Endometrial microvascular endothelial cells (primary cell): ENCODE measurements around the gene SNTG2. TPM values are rescaled to one million over a fixed set of nuclear protein-coding genes. Genes with fewer than 3 reads are reported as not detected.

Source experiments
- in situ Hi-C: cut with HindIII; loops from 2 replicates; pipeline ENCODE4 v1.10.0; 2017; ENCODE audit warnings: low sequenced_read_pairs, low pct_unique_long_range_greater_than_20kb; ENCODE audit errors: inconsistent ontology term
- total RNA-seq: library from RNA; depleted of rRNA; stranded (reverse); fragments of >200 nt; gene quantifications from one replicate; pipeline ENCODE4 v1.2.3, GENCODE V29; 2015; ENCODE audit errors: inconsistent ontology term

SNTG2 gene
- total RNA-seq, 1 donor from 2014 or later: not detected

GRCh38 chr2:979069-979928 lies 28.6 kb downstream of the SNTG2 start:
- in situ Hi-C loops: no loop called here

GRCh38 chr2:980176-980575 lies 29.5 kb downstream of the SNTG2 start:
- in situ Hi-C loops: no loop called here

DNA sequence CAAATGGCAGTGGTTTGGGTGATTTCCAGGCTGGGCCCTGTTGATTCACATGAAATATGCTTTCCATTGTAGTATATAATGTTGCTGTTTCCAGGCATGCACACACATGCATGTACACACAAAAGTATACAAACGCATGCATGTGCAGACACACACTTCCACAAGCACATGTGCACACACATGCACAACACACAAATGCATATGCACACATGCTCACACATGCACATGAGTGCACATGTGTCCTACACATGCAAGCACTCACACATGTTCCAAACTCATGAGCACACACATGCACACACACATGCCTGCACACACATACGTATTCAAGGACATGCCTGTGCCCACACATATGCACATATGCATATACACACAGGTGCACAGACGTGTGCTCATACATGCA lies 30.6 kb downstream of the SNTG2 start:
- in situ Hi-C loops: no loop called here

- in situ Hi-C loops: no loop called here
Measured at GRCh38 chr2:981759-982158, 31.1 kb downstream of the SNTG2 start.

DNA sequence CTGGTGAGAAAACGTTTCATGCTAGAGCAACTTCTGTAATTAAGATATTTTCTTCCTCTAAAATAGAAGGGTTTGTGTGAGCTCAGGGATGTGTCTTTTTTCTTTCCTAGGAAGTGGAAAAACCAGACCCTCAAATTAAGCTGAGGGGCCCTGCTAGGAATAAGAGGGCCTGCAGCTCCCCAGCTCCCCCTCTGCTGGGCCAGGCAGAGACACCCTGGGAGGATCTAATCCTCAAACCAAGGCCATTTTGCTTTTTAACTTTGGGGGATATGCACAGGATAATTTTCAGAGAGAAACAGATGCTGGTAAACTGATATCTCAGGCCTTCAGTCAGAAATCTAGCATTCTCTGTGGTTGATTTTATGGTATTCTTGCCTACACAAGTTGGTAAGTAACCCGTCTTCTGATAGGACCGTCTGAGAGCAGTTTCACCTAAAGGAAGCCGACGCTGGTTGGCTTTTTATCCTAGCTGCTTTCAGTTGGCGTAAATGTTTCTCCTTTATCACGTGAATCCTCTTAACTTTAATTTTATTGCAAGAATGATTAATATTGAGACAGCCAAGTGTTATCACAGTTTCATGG lies 34.8 kb downstream of the SNTG2 start:
- in situ Hi-C loops: no loop called here

- in situ Hi-C loops: no loop called here
Measured at GRCh38 chr2:987789-988188, 37.1 kb downstream of the SNTG2 start.

DNA sequence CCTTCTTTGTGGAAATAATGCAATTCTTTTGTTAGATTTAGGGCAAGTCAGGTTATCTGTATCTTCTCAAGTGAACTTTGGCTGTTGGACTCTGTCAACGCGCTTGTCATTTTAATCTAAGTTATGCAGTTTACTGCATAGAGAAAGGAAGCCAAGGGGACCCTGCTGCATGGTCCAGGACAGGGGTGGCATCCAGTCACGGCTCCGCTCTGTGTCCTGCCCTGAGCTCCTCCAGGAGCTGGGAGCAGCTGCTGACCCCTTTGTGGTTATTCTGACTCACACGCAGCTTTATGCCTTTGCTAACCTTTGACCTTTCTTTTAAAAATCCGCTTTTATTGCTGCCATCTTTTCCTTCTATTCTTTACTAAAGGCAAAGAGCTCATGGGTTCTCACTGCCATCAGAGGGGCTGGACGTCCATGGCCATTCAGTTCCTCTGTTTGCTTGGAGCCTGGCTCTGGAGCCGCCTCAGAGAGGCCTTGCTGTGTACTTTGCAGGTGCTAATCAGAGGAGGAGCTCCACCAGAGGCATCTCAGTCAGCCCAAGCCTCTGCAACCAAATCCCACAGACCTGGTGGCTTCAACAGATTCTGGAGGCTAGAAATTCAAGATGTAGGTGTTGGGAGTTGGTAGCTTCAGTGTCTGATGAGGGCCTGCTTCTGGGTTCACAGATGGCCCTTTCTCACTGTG lies 39.3 kb downstream of the SNTG2 start:
- in situ Hi-C loops: no loop called here

GRCh38 chr2:990970-991369 lies 40.3 kb downstream of the SNTG2 start:
- in situ Hi-C loops: no loop called here

- in situ Hi-C loops: no loop called here
Measured at GRCh38 chr2:1002350-1002749, 51.7 kb downstream of the SNTG2 start.

GRCh38 chr2:1004398-1004797 lies 53.7 kb downstream of the SNTG2 start:
- in situ Hi-C loops: no loop called here

GRCh38 chr2:1010415-1010930 lies 59.8 kb downstream of the SNTG2 start:
- in situ Hi-C loops: no loop called here

- in situ Hi-C loops: no loop called here
Measured at GRCh38 chr2:1011006-1011405, 60.4 kb downstream of the SNTG2 start.

GRCh38 chr2:1011985-1012384 lies 61.3 kb downstream of the SNTG2 start:
- in situ Hi-C loops: no loop called here

GRCh38 chr2:1014802-1015201 lies 64.2 kb downstream of the SNTG2 start:
- in situ Hi-C loops: no loop called here

- in situ Hi-C loops: no loop called here
Measured at GRCh38 chr2:1016500-1016899, 65.9 kb downstream of the SNTG2 start.

- in situ Hi-C loops: no loop called here
Measured at GRCh38 chr2:1017827-1018226, 67.2 kb downstream of the SNTG2 start.

DNA sequence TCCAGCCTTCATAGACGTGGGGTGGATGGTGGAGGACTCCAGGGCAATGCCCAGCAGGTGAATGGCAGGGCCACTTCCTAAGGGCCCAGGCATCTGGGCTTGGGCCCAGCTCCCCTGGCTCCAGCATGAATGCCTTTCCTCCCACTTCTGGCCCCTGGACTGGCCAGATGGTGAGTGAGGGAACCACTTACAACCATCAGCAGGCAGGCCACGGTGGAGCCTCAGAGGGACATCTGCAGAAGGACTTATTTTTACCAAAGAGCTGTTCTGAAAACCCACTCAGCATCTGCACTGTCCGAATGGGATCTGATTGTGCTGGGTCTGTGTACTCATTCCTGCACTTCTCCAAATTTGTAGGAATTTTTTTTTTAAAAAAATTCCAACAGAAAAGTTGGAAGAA lies 69.6 kb downstream of the SNTG2 start:
- in situ Hi-C loops: no loop called here

GRCh38 chr2:1022178-1022577 lies 71.5 kb downstream of the SNTG2 start:
- in situ Hi-C loops: no loop called here

- in situ Hi-C loops: no loop called here
Measured at GRCh38 chr2:1024981-1025380, 74.3 kb downstream of the SNTG2 start.

DNA sequence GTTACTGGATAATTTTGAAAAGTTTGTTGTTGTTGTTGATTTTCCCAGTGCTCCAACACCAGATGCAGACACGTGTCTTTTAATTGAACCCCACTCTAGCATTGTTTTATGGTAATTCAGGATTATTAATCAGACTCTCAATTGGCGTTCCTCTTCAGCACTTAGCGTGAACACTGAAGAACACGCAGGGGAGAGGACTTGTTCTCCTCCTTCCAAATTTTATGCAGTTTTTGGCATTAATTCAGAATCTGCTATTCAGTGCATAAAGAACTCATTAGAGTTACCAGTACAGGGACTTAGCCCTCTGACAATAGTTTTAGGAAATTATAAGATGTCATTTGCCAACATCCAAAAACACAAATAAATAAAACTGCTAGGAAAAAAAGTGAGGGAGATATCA lies 75.5 kb downstream of the SNTG2 start:
- in situ Hi-C loops: no loop called here
